HepG2 (cell line): ENCODE data around the gene NFATC4. TPM values are rescaled to one million over a fixed set of nuclear protein-coding genes. Genes with fewer than 3 reads are reported as not detected.

Source experiments
- BCL6 ChIP-seq: IDR thresholded peaks from 2 replicates; pipeline ENCODE4 v1.6.1; 2016; ENCODE audit warnings: missing genetic modification reagents, missing compliant biosample characterization
- CBX1 ChIP-seq: IDR thresholded peaks from one replicate; pipeline ENCODE4 v1.6.1; 2016; ENCODE audit warnings: antibody characterized with exemption, low read depth
- CSRNP1 ChIP-seq: sonication (generic); formaldehyde crosslinking; IDR thresholded peaks from 2 replicates; pipeline ENCODE4 v1.8.1; 2023; ENCODE audit warnings: mild to moderate bottlenecking, missing genetic modification reagents
- FUBP1 ChIP-seq: sonication (generic); formaldehyde crosslinking; IDR thresholded peaks from 2 replicates; pipeline ENCODE4 v1.5.1; 2020; ENCODE audit warnings: missing genetic modification reagents, mild to moderate bottlenecking, borderline replicate concordance
- MBNL3 ChIP-seq: fragments of 250-450 bp; sonication (Bioruptor Pico); conservative IDR thresholded peaks from 2 replicates; pipeline ENCODE4 v1.8.0; 2022; ENCODE audit warnings: mild to moderate bottlenecking, inconsistent platforms
- MLLT10 ChIP-seq: sonication (generic); formaldehyde crosslinking; IDR thresholded peaks from 2 replicates; pipeline ENCODE4 v1.4.0; 2020; ENCODE audit warnings: missing genetic modification reagents
- NFKB2 ChIP-seq: sonication (generic); formaldehyde crosslinking; IDR thresholded peaks from 2 replicates; pipeline ENCODE4 v1.4.0; 2020; ENCODE audit warnings: missing genetic modification reagents, borderline replicate concordance
- NFRKB ChIP-seq: fragments of 450-650 bp; IDR thresholded peaks from 2 replicates; pipeline ENCODE4 v1.6.1; 2017
- NR0B2 ChIP-seq: sonication (generic); formaldehyde crosslinking; IDR thresholded peaks from 2 replicates; pipeline ENCODE4 v1.4.0; 2020; ENCODE audit warnings: mild to moderate bottlenecking, missing genetic modification reagents
- PBX3 ChIP-seq: sonication (generic); formaldehyde crosslinking; IDR thresholded peaks from 2 replicates; pipeline ENCODE4 v1.8.1; 2023; ENCODE audit warnings: missing genetic modification reagents, inconsistent platforms, borderline replicate concordance
- TCF7 ChIP-seq: sonication (generic); IDR thresholded peaks from 2 replicates; pipeline ENCODE4 v1.6.1; 2016; ENCODE audit warnings: antibody characterized with exemption, low read depth
- ZBTB39 ChIP-seq: sonication (generic); formaldehyde crosslinking; IDR thresholded peaks from 2 replicates; pipeline ENCODE4 v1.5.0; 2020; ENCODE audit warnings: missing genetic modification reagents
- ZEB1 ChIP-seq: IDR thresholded peaks from 2 replicates; pipeline ENCODE4 v1.6.1; 2012; ENCODE audit warnings: mild to moderate bottlenecking, low read depth, inconsistent platforms; ENCODE audit not compliant: insufficient replicate concordance
- ZNF180 ChIP-seq: sonication (generic); formaldehyde crosslinking; IDR thresholded peaks from 2 replicates; pipeline ENCODE4 v1.4.0; 2020; ENCODE audit warnings: low read depth, missing genetic modification reagents, borderline replicate concordance
- ZNF777 ChIP-seq: sonication (generic); formaldehyde crosslinking; IDR thresholded peaks from 2 replicates; pipeline ENCODE4 v1.4.0; 2020; ENCODE audit warnings: missing genetic modification reagents
- ZNF883 ChIP-seq: sonication (generic); formaldehyde crosslinking; IDR thresholded peaks from 2 replicates; pipeline ENCODE4 v1.5.1; 2020; ENCODE audit warnings: mild to moderate bottlenecking, missing genetic modification reagents; ENCODE audit errors: not compliant biosample characterization
- polyA plus RNA-seq, 8 experiments: library from polyadenylated mRNA; depleted of rRNA in 3 of 8; stranded (reverse) in 7 of 8; unstranded in 1 of 8; fragments of >200 nt; fragmentation: Illumina TruSeq in 4 of 8; extraction: Trizol in 4 of 8; gene quantifications; 2 replicates each; pipeline versions ENCODE4 v1.2.1 to v1.2.3, GENCODE V29; 2011 to 2016; ENCODE audit warnings: low read depth in 4 of 8, missing spikeins in 1 of 8, mixed read lengths in 1 of 8; ENCODE audit not compliant: insufficient read depth in 1 of 8
- total RNA-seq, 5 experiments: library from RNA; depleted of rRNA; stranded (reverse); fragments of >200 nt; fragmentation: Illumina TruSeq; extraction: Trizol; gene quantifications; 2 replicates each; pipeline ENCODE4 v1.2.3, GENCODE V29; 2016; ENCODE audit warnings: low read depth in 1 of 5
- TF ChIP-seq, protein P1 (sequence below): sonication (generic); formaldehyde crosslinking; IDR thresholded peaks from 2 replicates; pipeline ENCODE4 v1.5.0; 2020; ENCODE audit warnings: missing genetic modification reagents, mild to moderate bottlenecking, borderline replicate concordance
- TF ChIP-seq, protein P2 (sequence below): sonication (generic); formaldehyde crosslinking; IDR thresholded peaks from 2 replicates; pipeline ENCODE4 v1.5.1; 2020; ENCODE audit warnings: mild to moderate bottlenecking, missing genetic modification reagents, borderline replicate concordance
- TF ChIP-seq, protein P3 (sequence below): IDR thresholded peaks from 2 replicates; pipeline ENCODE4 v1.6.1; 2012; ENCODE audit warnings: inconsistent platforms

Gene NFATC4
- total and polyA plus RNA-seq, 2 of the 13 experiments (the other 11 are each of a cell fraction or from before 2014, with no cell fraction given) = 0.04 to 0.15 TPM

DNA sequence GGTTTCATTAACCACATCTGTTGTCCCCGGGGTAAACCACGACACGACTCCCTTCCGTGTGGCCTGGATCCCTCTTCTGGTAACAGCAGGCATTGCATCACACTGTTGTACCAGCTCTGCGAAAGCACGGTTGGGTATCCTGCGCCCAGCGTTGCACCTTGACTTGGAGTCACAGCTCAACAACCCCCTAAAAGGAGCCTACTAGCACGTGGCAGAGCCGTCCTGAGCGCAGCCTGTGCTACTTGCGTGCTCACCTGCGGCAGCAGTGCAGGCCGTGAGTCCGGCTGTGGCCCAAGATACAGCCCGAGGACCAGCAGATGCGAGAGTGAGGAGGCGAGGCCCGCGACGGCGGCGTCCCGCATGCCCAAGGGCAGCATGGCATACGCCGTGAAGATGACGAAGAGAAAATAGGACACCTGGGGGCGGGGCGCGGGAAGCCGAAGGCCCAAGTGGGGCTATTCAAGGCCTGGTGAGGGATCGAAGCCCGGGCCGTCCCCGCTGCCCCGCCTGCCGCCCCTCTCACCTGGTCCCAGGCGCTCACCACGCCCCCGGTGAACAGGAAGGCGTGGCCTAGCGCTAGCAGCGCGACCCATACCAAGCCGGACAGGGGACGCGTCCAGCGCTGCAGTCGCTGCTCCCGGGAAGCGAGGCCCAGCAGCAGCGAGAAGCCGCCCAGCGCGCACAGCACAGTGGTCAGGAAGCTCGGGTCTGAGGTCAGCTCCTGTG, 35.6 kb upstream of the NFATC4 start (continued):
- TF ChIP-seq, protein P1, sequence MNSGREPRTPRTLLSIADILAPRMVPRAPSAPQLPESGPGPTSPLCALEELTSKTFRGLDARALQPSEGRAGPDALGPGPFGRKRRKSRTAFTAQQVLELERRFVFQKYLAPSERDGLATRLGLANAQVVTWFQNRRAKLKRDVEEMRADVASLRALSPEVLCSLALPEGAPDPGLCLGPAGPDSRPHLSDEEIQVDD (CRISPR knock-in tag) = peak; percentile 97; the same call in 1 of the 2 replicates
- TF ChIP-seq NR0B2 (CRISPR knock-in tag) = peak; percentile 96
- TF ChIP-seq TCF7 = no peak
- peak; percentile 80 for TF ChIP-seq ZEB1
- no peak for TF ChIP-seq MBNL3 (CRISPR knock-in tag)
- TF ChIP-seq PBX3 (CRISPR knock-in tag) = no peak
- TF ChIP-seq ZNF180 (CRISPR knock-in tag) = no peak
- peak; percentile 88; the same call in 1 of the 2 replicates for TF ChIP-seq NFKB2 (CRISPR knock-in tag)
- no peak for TF ChIP-seq FUBP1 (CRISPR knock-in tag)
- no peak for TF ChIP-seq CBX1
- peak; percentile 90 for TF ChIP-seq ZNF777 (CRISPR knock-in tag)
- TF ChIP-seq, protein P2, sequence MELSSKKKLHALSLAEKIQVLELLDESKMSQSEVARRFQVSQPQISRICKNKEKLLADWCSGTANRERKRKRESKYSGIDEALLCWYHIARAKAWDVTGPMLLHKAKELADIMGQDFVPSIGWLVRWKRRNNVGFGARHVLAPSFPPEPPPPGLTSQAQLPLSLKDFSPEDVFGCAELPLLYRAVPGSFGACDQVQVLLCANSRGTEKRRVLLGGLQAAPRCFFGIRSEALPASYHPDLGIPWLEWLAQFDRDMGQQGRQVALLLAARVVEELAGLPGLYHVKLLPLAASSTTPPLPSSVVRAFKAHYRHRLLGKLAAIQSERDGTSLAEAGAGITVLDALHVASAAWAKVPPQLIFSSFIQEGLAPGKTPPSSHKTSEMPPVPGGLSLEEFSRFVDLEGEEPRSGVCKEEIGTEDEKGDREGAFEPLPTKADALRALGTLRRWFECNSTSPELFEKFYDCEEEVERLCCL = no peak; the same call in 1 of the 2 replicates
- TF ChIP-seq BCL6 = peak; percentile 8
- TF ChIP-seq ZBTB39 (CRISPR knock-in tag) = peak; percentile 95; the same call in 1 of the 2 replicates
- peak; percentile 71 for TF ChIP-seq ZNF883
- TF ChIP-seq, protein P3, sequence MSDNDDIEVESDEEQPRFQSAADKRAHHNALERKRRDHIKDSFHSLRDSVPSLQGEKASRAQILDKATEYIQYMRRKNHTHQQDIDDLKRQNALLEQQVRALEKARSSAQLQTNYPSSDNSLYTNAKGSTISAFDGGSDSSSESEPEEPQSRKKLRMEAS = peak; percentile 98; the same call in 1 of the 2 replicates
- peak; percentile 96; the same call in 1 of the 2 replicates for TF ChIP-seq CSRNP1 (CRISPR knock-in tag)
- no peak for TF ChIP-seq NFRKB
- TF ChIP-seq MLLT10 (CRISPR knock-in tag) = no peak
